ENCODE results near the gene ZNF408.

GRCh38 chr11:46681814-46682213, 19.0 kb upstream of the ZNF408 start:
- no peak for TF ChIP-seq POLR2AphosphoS5 (IDR thresholded peaks at IDR 0.05; ENCODE audit: low read depth, low read length)
- no peak for TF ChIP-seq POLR2A (IDR thresholded peaks at IDR 0.05; ENCODE audit: low read depth, low read length)
- no peak for TF ChIP-seq SPI1 (IDR thresholded peaks at IDR 0.05; ENCODE audit: low read depth, low read length)

All from GM12891 (cell line).